ENCODE data around the gene PRKAB1.

PRKAB1 gene

GRCh38 chr12:119681728-119682638, 14.1 kb downstream of the PRKAB1 start:
- intact Hi-C loops (cut with DNase I), result no loop called here
- no peak for DNase-seq

- DNase-seq, result no peak
These were observed 14.8 kb downstream of the PRKAB1 start for GRCh38 chr12:119682639-119683252.

GRCh38 chr12:119683413-119683812, 15.5 kb downstream of the PRKAB1 start:
- no peak for DNase-seq

More at GRCh38 chr12:119682639-119683252, 14.8 kb downstream of the PRKAB1 start:
- intact Hi-C loops (cut with DNase I), result no loop called here

GRCh38 chr12:119683816-119684215, 15.9 kb downstream of the PRKAB1 start:
- intact Hi-C loops (cut with DNase I), result no loop called here
- DNase-seq, result no peak

More at GRCh38 chr12:119683413-119683812, 15.5 kb downstream of the PRKAB1 start:
- intact Hi-C loops (cut with DNase I), result no loop called here

- intact Hi-C loops (cut with DNase I), result no loop called here
- DNase-seq, result no peak
These were observed 16.9 kb downstream of the PRKAB1 start for GRCh38 chr12:119684711-119685369.

GRCh38 chr12:119685375-119685774, 17.4 kb downstream of the PRKAB1 start:
- no peak for DNase-seq
- intact Hi-C loops (cut with DNase I), result no loop called here

- intact Hi-C loops (cut with DNase I), result no loop called here
- no peak for DNase-seq
These were observed 18.4 kb downstream of the PRKAB1 start for GRCh38 chr12:119686355-119686754.

GRCh38 chr12:119686776-119687175, 18.8 kb downstream of the PRKAB1 start:
- DNase-seq, result no peak
- intact Hi-C loops (cut with DNase I), result no loop called here

GRCh38 chr12:119687406-119687805, 19.5 kb downstream of the PRKAB1 start:
- no peak for DNase-seq
- intact Hi-C loops (cut with DNase I), result no loop called here

- intact Hi-C loops (cut with DNase I), result no loop called here
- no peak for DNase-seq
These were observed 19.9 kb downstream of the PRKAB1 start for GRCh38 chr12:119687879-119688278.

- intact Hi-C loops (cut with DNase I), result no loop called here
- peak in 1 of 42 donors; percentile 4 for DNase-seq
These were observed 22.1 kb downstream of the PRKAB1 start for GRCh38 chr12:119689935-119690500.

GRCh38 chr12:119691202-119691810, 23.4 kb downstream of the PRKAB1 start:
- peak in 1 of 42 donors; percentile 10 for DNase-seq
- intact Hi-C loops (cut with DNase I), result no loop called here

GRCh38 chr12:119692410-119692809, 24.5 kb downstream of the PRKAB1 start:
- DNase-seq, result no peak
- intact Hi-C loops (cut with DNase I), result no loop called here

GRCh38 chr12:119692997-119693396, 25.1 kb downstream of the PRKAB1 start:
- intact Hi-C loops (cut with DNase I), result no loop called here
- no peak for DNase-seq

GRCh38 chr12:119693511-119693910, 25.6 kb downstream of the PRKAB1 start:
- intact Hi-C loops (cut with DNase I), result no loop called here
- no peak for DNase-seq

- intact Hi-C loops (cut with DNase I), result no loop called here
- no peak for DNase-seq
These were observed 26.2 kb downstream of the PRKAB1 start for GRCh38 chr12:119694111-119694510.

GRCh38 chr12:119695034-119695433, 27.1 kb downstream of the PRKAB1 start:
- intact Hi-C loops (cut with DNase I), result no loop called here
- no peak for DNase-seq

GRCh38 chr12:119696943-119697342, 29.0 kb downstream of the PRKAB1 start:
- intact Hi-C loops (cut with DNase I), result no loop called here
- peak in 1 of 42 donors; percentile 6 for DNase-seq

GRCh38 chr12:119699199-119699760, 31.3 kb downstream of the PRKAB1 start:
- intact Hi-C loops (cut with DNase I), result no loop called here
- DNase-seq, result no peak
